ENCODE results near the gene KRT34.
"Not testable (repeated sequence)": the region's sequence is repeated elsewhere in the genome, so short reads cannot be mapped to it uniquely, and the experiment has no call there.

KRT34 gene

DNA sequence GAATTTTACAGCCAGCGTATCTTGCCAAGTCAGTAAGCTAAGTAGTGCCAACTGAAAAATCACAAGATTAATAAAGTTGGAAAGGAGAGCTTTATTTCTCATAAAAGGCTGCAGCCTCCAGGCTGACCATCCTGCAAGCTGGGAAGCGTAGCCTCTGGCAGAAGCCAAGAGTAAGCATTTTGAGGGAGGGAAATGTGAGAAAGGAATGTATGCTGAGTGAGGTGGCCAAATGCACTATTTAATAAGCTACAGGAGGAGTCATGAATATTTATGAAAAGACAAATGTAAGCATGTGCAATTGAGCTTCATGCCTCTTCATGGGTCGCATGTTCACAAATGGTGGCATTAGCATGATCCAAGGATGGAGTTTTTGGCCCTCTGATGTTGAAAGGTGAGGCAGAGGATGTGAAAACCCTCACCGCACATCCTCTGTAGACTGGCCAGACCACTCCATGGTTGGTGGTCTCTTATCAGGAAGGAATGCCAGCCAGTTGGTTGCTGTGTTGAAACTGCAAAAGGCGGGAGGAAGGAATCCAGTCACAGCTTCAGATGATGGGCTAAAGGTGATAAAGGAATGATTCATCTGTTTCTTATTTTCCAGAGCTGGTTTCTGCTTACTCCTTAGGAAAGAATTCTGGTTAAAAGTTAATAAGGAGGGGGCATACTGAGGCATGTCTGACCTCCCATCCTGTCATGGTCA is 21.7 kb downstream of the KRT34 start:
- no peak for DNase-seq

DNA sequence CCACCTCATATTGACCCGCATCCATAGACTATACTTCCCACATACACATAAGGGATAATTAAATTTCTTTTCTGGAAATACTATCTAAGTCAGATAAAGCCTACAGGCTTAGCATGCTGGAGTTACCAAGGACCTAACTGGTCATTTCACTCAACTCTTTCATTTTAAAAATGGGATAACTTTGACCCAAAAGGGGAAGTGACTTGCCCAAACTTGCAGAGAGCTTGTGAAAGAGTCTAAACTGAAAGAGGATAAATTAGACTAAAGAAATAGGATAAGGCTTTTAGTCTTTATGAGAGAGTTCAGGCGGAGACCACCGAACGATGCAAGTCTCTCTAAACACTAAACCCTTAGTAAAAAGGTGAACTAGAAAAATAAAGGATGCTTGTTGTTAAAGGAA is 27.6 kb downstream of the KRT34 start:
- no peak for DNase-seq

DNA sequence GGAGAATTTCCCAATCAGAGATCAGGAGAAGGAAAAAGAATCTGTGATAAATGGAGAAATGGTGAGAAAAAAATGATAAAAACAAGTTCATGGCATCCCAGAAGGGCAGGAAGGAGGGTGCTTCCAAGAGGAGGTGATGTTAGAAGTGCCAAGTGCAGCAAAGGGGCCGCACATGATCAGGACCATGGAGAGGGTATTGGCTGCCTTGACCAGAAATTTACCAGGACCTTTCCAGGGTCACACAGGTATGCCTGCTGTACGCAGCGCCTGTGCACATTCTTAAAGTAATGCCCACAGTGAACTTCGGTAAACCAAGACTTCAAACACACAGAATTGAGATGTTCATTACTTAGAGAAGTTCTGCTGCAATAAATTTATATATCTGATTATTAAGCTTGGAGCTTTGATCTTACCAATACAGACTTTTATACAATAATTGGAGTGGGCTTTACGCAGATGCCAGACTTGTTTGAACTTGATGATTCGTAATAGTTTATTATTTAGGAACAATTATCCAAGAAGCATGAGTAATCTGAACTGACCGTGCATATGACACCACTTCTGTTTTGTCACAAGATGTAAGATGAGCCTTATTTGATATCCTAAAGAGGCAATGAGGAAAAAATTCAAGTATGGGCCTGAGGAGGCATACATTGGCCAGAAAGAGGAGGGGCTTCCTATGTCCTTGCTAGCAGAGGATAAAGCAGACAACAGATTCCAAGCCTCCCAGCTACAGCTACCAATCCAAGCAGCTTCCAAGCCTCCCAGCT is 29.3 kb downstream of the KRT34 start:
- DNase-seq: no peak

DNA sequence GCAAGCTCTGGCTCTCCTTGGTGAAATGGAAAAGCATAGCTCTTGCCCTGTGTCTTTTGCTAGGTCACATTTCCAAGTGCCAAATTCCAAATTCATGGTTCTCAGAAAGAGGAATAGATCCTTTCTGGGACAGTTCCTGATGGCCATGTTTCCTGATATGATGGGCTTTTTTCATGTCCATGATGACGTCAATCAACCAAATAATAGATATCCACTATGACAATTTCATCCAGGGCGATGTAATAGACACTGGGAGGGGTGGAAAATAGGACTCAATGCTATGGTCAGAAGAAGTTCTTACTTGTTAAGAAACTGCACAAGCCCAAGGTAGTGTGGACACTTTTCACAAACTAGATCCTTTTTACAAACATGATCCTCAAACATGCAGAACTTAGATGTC is 30.9 kb downstream of the KRT34 start:
- no peak for DNase-seq

DNA sequence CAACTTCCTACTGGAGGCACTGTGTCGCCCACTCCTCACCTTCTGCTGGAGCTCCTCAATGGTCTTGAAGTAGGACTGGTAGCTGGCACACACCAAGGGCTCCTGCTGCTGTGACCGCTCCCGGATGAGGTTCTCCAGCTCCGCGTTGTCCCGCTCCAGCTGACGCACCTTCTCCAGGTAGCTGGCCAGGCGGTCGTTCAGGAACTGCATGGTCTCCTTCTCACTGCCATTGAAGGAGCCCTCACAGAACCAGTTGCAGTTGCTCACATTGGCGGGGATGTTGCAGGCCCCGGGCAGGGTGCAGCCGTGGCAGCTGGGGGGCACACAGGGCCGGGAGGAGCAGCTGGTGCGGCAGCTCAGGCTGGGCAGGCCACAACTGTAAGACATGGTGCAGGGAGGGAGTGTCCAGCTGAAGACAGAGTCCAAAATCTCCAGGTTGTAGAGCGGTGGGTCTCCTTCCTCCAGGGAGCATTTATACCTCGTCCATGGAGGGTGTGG is 31.7 kb downstream of the KRT34 start, which contains the start of gene KRT33A:
KRT33A (minus strand) TSS at position 448 of the 498 bp plus-strand sequence; CDS start at position 387, 61 bp downstream.
- DNase-seq: not testable (repeated sequence)

DNA sequence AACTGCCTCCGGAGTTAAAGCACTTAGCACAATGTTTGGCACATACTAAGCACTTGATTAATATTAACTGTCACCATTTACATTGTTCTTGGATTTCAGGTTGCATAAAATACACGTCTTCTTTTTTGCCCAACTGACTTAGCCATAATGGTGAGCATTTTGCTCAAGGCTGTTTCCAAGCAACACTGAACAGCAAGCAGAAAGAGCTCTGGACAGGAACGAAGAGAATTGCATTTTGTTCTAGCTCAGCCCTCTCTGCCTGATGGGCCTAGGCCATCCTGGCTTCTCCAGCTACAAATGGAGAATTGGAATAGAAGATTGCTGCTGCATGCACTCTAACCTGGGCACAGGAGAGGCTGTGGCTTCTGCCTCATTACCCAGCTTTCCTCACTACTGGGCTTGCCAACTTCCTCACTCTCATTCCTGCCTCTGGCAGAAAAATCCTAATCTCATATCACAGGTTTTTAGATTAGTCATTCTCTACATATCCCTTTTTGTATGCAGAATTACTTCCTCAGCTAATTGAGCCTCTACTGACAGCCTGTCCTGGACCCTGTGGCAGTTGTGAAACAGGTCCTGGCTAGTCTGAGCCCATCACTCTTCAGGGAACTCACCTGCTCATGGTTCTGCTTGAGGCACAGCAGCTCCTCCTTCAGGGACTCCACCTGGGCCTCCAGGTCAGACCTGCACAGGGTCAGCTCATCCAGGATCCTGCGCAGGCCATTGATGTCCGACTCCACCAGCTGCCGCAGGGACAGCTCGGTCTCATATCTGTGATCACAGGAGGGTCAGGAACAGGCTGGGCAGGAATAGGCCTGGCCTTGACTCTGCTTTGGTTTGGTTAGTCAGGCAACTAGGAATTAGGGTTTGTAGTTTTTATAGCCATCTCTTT is 34.0 kb downstream of the KRT34 start:
- no peak for DNase-seq

GRCh38 chr17:41346421-41346820 is 35.7 kb downstream of the KRT34 start:
- DNase-seq: not testable (repeated sequence)

DNA sequence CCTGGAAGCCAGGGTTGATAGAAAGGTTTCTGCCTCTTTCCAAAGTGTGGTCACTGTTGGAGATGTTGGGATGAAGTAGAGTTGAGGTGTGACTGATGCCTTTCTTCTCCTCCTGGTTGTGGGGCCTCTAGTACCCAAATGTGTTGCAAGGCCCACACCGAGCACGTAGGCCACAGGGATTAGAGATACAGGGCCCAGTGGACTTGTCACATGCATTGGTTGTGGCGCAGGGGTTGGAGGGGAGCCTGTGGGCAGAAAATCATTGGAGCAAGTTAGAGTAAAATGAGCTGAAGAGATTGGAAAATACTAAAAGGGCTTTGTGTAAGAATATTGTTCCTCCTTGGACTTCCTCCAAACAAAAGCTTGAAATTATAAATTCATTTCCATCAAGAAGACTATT is 36.1 kb downstream of the KRT34 start:
- DNase-seq: no peak

- no peak for DNase-seq
Measured at GRCh38 chr17:41343029-41343428, 39.1 kb downstream of the KRT34 start.

- DNase-seq: no peak
Measured at GRCh38 chr17:41340934-41341861, 40.9 kb downstream of the KRT34 start.

DNA sequence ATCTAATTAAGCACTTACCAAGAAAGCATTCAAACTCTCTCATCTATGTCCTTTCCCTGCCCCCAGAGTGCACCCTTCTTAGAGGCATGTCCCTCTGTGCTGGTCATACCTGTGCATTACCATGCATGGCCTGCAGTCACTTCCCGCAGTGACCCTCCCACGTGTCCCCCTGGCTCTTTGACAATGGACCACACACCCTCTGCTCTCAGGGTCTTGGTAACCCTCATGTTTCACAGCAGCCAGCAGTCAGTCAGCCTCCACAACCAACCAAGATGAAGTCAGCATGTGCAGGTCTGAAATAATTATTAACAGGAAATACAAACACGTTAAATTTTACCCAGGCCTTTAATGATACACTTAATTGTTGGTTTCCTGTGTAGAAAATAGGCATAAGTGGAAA is 41.6 kb downstream of the KRT34 start:
- no peak for DNase-seq

- DNase-seq: no peak
Measured at GRCh38 chr17:41339571-41340172, 42.4 kb downstream of the KRT34 start.

GRCh38 chr17:41338961-41339485 is 43.1 kb downstream of the KRT34 start:
- DNase-seq: no peak

GRCh38 chr17:41335747-41336146 is 46.4 kb downstream of the KRT34 start:
- DNase-seq: no peak

GRCh38 chr17:41334385-41335305 is 47.5 kb downstream of the KRT34 start:
- DNase-seq: no peak

DNA sequence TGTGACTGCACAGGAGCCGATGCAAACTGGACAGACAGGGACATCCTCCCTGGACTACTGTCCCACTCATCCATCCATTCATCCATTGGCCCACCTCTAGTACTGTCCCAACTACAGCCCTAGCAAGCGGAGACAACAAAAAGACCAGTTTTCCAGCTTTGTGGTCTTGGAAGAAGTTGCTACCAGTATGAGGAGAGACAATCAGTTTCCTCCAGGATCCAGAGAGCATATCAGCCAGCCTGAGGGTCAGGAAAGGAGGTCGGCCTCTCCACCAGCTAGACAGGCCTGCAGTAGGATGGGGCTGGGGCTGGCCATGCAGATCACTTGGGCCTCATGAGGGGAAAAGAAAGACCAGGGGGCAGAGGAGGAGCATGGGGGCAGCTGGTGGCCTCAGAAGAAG is 48.3 kb downstream of the KRT34 start:
- DNase-seq: no peak

GRCh38 chr17:41333098-41333497 is 49.0 kb downstream of the KRT34 start:
- DNase-seq: no peak

DNA sequence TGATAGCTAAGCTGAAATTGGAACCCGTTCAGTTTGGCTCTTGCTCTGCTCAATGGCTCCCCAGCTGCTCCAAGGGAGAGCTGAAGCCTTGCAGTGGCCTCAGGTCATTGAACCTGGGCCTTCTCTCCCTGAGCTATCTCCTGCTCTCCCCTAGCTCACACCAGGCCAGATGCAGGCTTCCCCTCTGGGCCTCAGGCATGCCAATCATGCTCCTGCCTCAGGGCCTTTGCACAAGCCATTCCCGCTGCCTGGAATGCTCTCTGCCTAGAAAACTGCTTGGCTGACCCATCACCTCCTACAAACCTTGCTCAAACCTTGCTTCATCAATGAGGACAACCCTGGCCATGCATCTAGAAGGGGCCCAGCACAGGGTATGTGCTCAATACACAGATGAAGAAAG is 49.9 kb downstream of the KRT34 start:
- DNase-seq: no peak

DNA sequence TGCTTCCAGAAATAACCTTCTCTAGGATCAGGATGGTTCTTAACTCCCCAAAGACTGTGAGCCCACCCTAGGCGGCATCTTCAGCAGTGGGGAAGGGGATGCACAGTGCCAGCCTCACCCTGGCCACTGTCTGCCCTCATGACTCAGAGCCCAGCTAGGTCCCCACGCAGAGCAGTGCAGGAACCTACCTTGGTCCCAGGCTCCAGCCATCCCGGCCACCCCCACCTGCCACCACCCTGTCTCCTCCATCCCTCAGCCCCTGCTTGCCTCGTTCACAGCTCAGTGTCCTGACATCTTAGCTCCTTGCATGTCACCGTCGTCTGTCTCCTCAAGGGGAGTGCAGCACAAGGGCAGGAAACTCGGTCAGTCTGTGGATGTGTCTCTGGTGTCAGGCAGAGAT is 50.5 kb downstream of the KRT34 start:
- DNase-seq: no peak

DNA sequence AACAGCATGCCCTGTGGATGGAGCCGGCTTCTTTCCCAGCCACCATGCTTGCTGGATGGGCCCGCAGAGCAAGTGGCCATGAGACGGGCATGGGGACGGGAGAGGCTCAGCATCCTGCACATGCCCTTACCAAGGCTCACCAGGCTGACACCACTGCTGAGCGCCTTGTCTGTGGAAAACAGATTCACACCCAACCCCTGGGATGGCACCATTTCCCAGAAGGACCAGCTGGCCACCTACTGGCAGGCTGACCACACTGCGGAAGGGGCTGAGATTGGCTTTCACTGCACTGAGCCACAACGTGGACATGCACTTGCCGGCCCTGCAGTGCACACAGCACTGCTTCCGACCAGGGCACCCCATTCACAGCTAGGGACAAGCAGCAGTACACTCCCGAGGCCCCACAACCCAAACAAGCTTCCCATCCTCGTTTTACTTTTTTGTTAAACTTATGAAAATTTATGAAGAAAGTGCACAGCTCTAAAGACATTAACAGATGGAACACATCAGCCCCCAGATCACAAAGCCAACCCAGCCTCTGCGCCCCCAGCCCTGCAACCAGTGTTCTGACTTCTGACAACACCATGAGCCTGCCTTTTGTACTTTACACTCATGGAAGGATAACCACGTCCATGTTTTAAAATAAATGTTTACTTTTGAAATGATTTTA is 52.7 kb downstream of the KRT34 start:
- DNase-seq: peak; percentile 15 to 49

Data from SW 1271 (cell line).